ENCODE data around the gene PDE1A. TPM values are rescaled to one million over a fixed set of nuclear protein-coding genes. Genes with fewer than 3 reads are reported as not detected.

The PDE1A gene
- total and polyA plus RNA-seq, 2 donors (not counting 1 experiment from before 2014, with no cell fraction given): 0.07 TPM; not detected in 1

DNA sequence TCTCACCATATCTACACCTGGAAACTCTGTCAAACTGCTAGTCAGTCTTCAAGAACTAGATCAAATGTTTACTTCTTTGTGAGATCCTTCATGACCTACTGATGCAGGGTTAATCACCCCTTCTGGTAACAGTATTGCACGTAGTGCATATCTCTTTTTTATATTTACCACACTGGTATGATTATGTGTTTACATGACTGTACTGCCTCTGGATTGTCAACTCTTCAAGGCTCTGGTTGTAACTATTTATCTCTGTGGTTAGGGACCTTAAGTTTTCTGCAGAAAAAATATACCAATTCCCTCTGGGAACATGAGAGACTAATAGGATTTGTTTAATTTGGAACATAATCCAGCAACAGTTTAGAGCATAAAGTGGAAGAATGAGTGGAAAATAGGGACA is 135.5 kb downstream of the PDE1A start:
- no peak for DNase-seq
- H3K36me3 ChIP-seq (replicated peaks in 1 of 2; ENCODE audit: control extremely low read depth in 1 of 2, control insufficient read depth in 1 of 2, extremely low read depth in 1 of 2, insufficient read depth in 2 of 2, low read length in 1 of 2): no peaks in the 10 kb centered on the region
- no peak overlapping the region for H2AFZ ChIP-seq (ENCODE audit: insufficient read depth, low read depth, low read length, poor library complexity, severe bottlenecking)
- H3K9me3 ChIP-seq (ENCODE audit: control extremely low read depth in 1 of 3, control insufficient read depth in 2 of 3, insufficient read depth in 1 of 3, low read length in 2 of 3): no peaks in the 10 kb centered on the region
- H4K20me1 ChIP-seq (ENCODE audit: control insufficient read depth, insufficient read depth, low read length, poor library complexity, severe bottlenecking): no peaks in the 10 kb centered on the region
- POLR2A ChIA-PET: no interaction called here
- no peak overlapping the region for H3K9ac ChIP-seq (ENCODE audit: low read length)
- CTCF ChIA-PET: no interaction called here
- H3K4me2 ChIP-seq (replicated peaks; ENCODE audit: low read depth, low read length, poor library complexity, severe bottlenecking): no peak overlapping the region
- H3K4me3 ChIP-seq (ENCODE audit: control extremely low read depth in 1 of 5, extremely low read depth in 1 of 5, insufficient read depth in 1 of 5, low read depth in 2 of 5, low read length in 4 of 5): no peak overlapping the region
- Mint-ChIP-seq H3K9me3 (ENCODE audit: insufficient read depth) (no peaks in the 10 kb centered on the region), H3K27me3 (no peaks in the 10 kb centered on the region), H3K4me1 (no peaks in the 10 kb centered on the region), H3K4me3 (no peak overlapping the region), H3K27ac (no peak overlapping the region)
- H3K27ac ChIP-seq (ENCODE audit: low read length in 2 of 2): no peak overlapping the region
- ATAC-seq (ENCODE audit: low read depth): no peak
- H3K4me1 ChIP-seq (ENCODE audit: control insufficient read depth in 2 of 2, insufficient read depth in 2 of 2, low read length in 2 of 2): no peaks in the 10 kb centered on the region
- no peaks in the 10 kb centered on the region for H3K79me2 ChIP-seq (ENCODE audit: control insufficient read depth, insufficient read depth, low read length)
- TF ChIP-seq EZH2 (IDR thresholded peaks at IDR 0.05; ENCODE audit: borderline replicate concordance, insufficient read depth, low read depth, low read length, poor library complexity, severe bottlenecking): no peak
- TF ChIP-seq, protein P1, sequence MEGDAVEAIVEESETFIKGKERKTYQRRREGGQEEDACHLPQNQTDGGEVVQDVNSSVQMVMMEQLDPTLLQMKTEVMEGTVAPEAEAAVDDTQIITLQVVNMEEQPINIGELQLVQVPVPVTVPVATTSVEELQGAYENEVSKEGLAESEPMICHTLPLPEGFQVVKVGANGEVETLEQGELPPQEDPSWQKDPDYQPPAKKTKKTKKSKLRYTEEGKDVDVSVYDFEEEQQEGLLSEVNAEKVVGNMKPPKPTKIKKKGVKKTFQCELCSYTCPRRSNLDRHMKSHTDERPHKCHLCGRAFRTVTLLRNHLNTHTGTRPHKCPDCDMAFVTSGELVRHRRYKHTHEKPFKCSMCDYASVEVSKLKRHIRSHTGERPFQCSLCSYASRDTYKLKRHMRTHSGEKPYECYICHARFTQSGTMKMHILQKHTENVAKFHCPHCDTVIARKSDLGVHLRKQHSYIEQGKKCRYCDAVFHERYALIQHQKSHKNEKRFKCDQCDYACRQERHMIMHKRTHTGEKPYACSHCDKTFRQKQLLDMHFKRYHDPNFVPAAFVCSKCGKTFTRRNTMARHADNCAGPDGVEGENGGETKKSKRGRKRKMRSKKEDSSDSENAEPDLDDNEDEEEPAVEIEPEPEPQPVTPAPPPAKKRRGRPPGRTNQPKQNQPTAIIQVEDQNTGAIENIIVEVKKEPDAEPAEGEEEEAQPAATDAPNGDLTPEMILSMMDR (IDR thresholded peaks at IDR 0.05): no peak
- H3K27me3 ChIP-seq (replicated peaks in 1 of 4; ENCODE audit: control extremely low read depth in 1 of 4, control insufficient read depth in 3 of 4, insufficient read depth in 4 of 4, low read length in 3 of 4): no peaks in the 10 kb centered on the region
- no CpG with 5 or more reads among the region's 1 CpG for WGBS (ENCODE audit: insufficient coverage)
- intact Hi-C loops (cut with micrococcal nuclease): no loop called here

DNA sequence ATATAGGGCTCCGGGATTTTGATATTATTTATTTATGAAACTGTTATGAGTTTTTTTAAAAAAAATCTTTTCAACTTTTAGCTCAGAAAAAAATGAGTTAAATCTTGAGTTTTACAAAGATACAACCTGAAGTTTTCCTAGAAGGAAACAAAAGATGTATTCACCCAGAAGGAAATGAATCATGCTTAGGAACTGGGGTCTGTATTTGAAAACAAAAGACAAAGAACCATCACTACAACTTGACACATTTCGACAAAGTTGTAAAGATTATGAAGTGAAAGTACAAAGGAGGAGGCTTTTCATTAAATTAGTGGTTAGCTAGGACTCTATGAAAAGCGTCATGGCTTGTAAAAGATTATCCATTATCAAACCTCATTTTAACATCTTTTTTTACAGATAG is 143.3 kb downstream of the PDE1A start:
- Histone ChIP-seq H3K36me3 (replicated peaks in 1 of 2; ENCODE audit: control extremely low read depth in 1 of 2, control insufficient read depth in 1 of 2, extremely low read depth in 1 of 2, insufficient read depth in 2 of 2, low read length in 1 of 2) (no peaks in the 10 kb centered on the region), H3K4me1 (ENCODE audit: control insufficient read depth in 2 of 2, insufficient read depth in 2 of 2, low read length in 2 of 2) (no peaks in the 10 kb centered on the region), H3K79me2 (ENCODE audit: control insufficient read depth, insufficient read depth, low read length) (no peaks in the 10 kb centered on the region), H3K4me3 (ENCODE audit: control extremely low read depth in 1 of 5, extremely low read depth in 1 of 5, insufficient read depth in 1 of 5, low read depth in 2 of 5, low read length in 4 of 5) (no peak overlapping the region), H4K20me1 (ENCODE audit: control insufficient read depth, insufficient read depth, low read length, poor library complexity, severe bottlenecking) (no peaks in the 10 kb centered on the region), H3K9ac (ENCODE audit: low read length) (no peak overlapping the region), H3K9me3 (ENCODE audit: control extremely low read depth in 1 of 3, control insufficient read depth in 2 of 3, insufficient read depth in 1 of 3, low read length in 2 of 3) (peaks cover 0 to 2% (median 0%) of the 10 kb centered on the region in 3 donors), H2AFZ (ENCODE audit: insufficient read depth, low read depth, low read length, poor library complexity, severe bottlenecking) (no peak overlapping the region), H3K27me3 (replicated peaks in 1 of 4; ENCODE audit: control extremely low read depth in 1 of 4, control insufficient read depth in 3 of 4, insufficient read depth in 4 of 4, low read length in 3 of 4) (no peaks in the 10 kb centered on the region), H3K4me2 (replicated peaks; ENCODE audit: low read depth, low read length, poor library complexity, severe bottlenecking) (no peak overlapping the region), H3K27ac (ENCODE audit: low read length in 2 of 2) (no peak overlapping the region)
- H3K4me3 Mint-ChIP-seq: no peak overlapping the region
- CTCF ChIA-PET: no interaction called here
- no peak for DNase-seq
- no peaks in the 10 kb centered on the region for H3K4me1 Mint-ChIP-seq
- WGBS (ENCODE audit: insufficient coverage): no CpG with 5 or more reads among the region's 3 CpGs
- POLR2A ChIA-PET: no interaction called here
- no peak for ATAC-seq (ENCODE audit: low read depth)
- intact Hi-C loops (cut with micrococcal nuclease): no loop called here
- H3K27me3 Mint-ChIP-seq: peaks cover 2% of the 10 kb centered on the region
- H3K9me3 Mint-ChIP-seq (ENCODE audit: insufficient read depth): no peaks in the 10 kb centered on the region
- H3K27ac Mint-ChIP-seq: no peak overlapping the region
- TF ChIP-seq, protein P1 (IDR thresholded peaks at IDR 0.05): no peak
- TF ChIP-seq EZH2 (IDR thresholded peaks at IDR 0.05; ENCODE audit: borderline replicate concordance, insufficient read depth, low read depth, low read length, poor library complexity, severe bottlenecking): no peak

Measured in B cell (primary cell).